Activated T-cell treated with anti-CD3 and anti-CD28 coated beads, Interleukin-2, amount 50 U/mL, for 48 hours (primary cell): Measurements from ENCODE around the gene SLC45A2.
"Not testable (repeated sequence)": the region's sequence is repeated elsewhere in the genome, so short reads cannot be mapped to it uniquely, and the experiment has no call there.

Experiments used
- DNase-seq, 2 experiments: peaks; one replicate each; pipeline ENCODE4 v3.0.0-alpha.2; 2020

SLC45A2 gene

DNA sequence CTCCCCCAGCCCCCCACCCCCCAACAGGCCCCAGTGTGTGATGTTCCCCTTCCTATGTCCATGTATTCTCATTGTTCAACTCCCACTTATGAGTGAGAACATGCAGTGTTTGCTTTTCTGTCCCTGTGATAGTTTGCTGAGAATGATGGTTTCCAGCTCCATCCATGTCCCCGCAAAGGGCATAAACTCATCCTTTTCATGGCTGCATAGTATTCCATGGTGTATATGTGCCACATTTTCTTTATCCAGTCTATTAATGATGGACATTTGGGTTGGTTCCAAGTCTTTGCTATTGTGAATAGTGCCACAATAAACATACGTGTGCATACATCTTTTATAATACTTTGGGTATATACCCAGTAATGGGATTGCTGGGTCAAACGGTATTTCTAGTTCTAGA is 69.6 kb downstream of the SLC45A2 start:
- not testable (repeated sequence) for DNase-seq

DNA sequence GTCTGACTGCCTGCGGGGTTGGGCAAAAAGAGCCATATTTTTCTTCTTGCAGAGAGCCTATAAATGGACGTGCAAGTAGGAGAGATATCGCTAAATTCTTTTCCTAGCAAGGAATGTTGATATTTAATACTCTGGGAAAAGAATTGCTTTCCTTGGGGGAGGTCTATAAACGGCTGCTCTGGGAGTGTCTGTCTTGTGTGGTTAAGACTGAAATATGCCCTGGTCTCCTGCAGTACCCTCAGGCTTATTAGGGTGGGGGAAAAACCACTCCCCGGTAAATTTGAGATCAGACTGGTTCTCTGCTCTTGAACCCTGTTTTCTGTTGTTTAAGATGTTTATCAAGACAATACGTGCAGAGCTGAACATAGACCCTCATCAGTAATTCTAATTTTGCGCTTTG is 78.2 kb downstream of the SLC45A2 start:
- DNase-seq = not testable (repeated sequence)

DNA sequence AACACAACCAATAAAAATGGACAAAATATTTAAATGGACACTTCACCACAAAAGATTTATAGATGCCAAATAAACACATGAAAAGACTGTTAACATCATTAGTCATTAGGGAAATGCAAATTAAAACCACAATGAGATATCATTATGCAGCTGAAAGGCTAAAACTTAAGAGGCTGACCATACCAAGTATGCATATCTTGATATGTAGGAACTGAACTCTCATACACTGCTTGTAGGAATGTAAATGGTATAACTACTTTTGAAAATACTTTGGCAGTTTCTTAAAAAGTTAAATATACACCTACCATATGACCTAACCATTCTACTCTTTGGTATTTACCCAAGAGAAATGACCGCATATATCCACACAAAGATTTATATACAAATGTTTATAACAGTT is 79.1 kb downstream of the SLC45A2 start:
- no peak for DNase-seq

DNA sequence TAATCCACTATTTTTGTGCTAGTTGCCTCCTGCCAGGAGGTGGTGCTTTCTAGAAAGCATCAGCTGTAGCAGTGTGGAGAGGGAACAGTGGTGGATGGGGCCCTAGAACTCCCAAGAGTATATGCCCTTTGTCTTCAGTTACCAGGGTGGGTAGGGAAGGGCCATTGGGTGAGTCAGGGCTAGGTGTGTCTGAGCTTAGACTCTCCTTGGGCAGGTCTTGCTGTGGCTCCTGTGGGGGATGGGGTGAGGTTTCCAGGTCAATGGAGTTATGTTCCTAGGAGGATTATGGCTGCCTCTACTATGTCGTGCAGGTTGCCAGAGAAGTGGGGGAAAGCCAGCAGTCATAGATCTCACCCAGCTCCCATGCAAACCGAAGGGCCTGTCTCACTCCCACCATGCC is 81.4 kb downstream of the SLC45A2 start:
- DNase-seq = no peak

DNA sequence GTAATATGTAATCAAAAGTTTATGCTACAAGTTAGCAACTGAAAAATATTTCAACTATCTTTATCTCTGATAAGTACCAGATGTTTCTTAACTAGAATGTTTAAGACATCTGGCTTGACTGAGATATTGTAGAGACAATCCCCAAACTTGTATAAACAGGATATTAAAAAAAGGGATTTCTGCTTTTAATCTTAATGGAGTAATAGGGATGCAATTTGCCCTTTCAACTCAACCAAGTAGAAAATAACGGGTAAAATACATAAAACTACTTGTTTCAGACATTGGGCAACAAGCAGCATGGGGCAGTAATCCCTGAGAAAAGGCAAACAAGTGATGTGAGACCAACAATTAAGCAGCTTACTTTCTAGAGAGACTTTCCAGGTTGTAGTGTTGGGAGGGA is 83.3 kb downstream of the SLC45A2 start:
- no peak for DNase-seq
